Measurements from ENCODE around the gene CUBN. TPM values are rescaled to one million over a fixed set of nuclear protein-coding genes. Genes with fewer than 3 reads are reported as not detected.

The CUBN gene
- total and polyA plus RNA-seq, 2 of the 13 experiments (the other 11 are each of a cell fraction or from before 2014, with no cell fraction given): 0.27 to 0.32 TPM

- no peak for TF ChIP-seq FOSL2 (CRISPR knock-in tag; IDR thresholded peaks at IDR 0.05)
- no peak for TF ChIP-seq CREM (IDR thresholded peaks at IDR 0.05)
- TF ChIP-seq CREM (CRISPR knock-in tag; IDR thresholded peaks at IDR 0.05): no peak
- no peak for TF ChIP-seq ZNF839 (CRISPR knock-in tag; IDR thresholded peaks at IDR 0.05; ENCODE audit: borderline replicate concordance)
- TF ChIP-seq ZNF335 (CRISPR knock-in tag; IDR thresholded peaks at IDR 0.05): no peak
Measured at GRCh38 chr10:17151716-17152115, 22.1 kb upstream of the CUBN start (continued).

- intact Hi-C loops (cut with micrococcal nuclease; ENCODE audit: unreplicated experiment) (no loop called here), in situ Hi-C loops (cut with HindIII; ENCODE audit: extremely low pct_ligation_motif_present, low pct_unique_long_range_greater_than_20kb) (no loop called here)
- Histone ChIP-seq H3K4me3 (replicated peaks in 1 of 3; ENCODE audit: insufficient read depth in 1 of 3, low read depth in 2 of 3, low read length in 3 of 3) (no peak overlapping the region), H3K27ac (ENCODE audit: extremely low read length, insufficient read depth, low read length) (no peak overlapping the region), H3K36me3 (replicated peaks in 1 of 2; ENCODE audit: control insufficient read depth in 1 of 2, insufficient read depth in 2 of 2, low read length in 2 of 2) (no peaks in the 10 kb centered on the region), H2AFZ (ENCODE audit: low read length) (no peak overlapping the region), H3K27me3 (ENCODE audit: control insufficient read depth in 1 of 2, insufficient read depth in 2 of 2, low read length in 2 of 2) (no peaks in the 10 kb centered on the region), H3K9ac (ENCODE audit: insufficient read depth, low read depth, low read length) (no peak overlapping the region), H3K4me1 (ENCODE audit: insufficient read depth, low read length) (peaks cover 24% of the 10 kb centered on the region), H4K20me1 (ENCODE audit: insufficient read depth, low read length) (no peaks in the 10 kb centered on the region), H3K9me3 (ENCODE audit: low read length) (no peaks in the 10 kb centered on the region), H3K4me2 (ENCODE audit: low read depth, low read length) (no peak overlapping the region; the same call in 1 of the 2 replicates), H3K79me2 (ENCODE audit: insufficient read depth, low read length) (no peaks in the 10 kb centered on the region)
- no peak for TF ChIP-seq ZNF777 (CRISPR knock-in tag; IDR thresholded peaks at IDR 0.05)
- peak; percentile 52; the same call in 1 of the 2 replicates for TF ChIP-seq TFE3 (CRISPR knock-in tag; IDR thresholded peaks at IDR 0.05)
- TF ChIP-seq PHB2 (IDR thresholded peaks at IDR 0.05; ENCODE audit: partially characterized antibody): no peak
- peak; percentile 54; the same call in 1 of the 2 replicates for TF ChIP-seq ZNF281 (CRISPR knock-in tag; IDR thresholded peaks at IDR 0.05; ENCODE audit: borderline replicate concordance)
- 0 out of 2 replicates have a peak, but pooled peaks have one; percentile 11 for TF ChIP-seq HNF4A (CRISPR knock-in tag; IDR thresholded peaks at IDR 0.05)
- no peak for TF ChIP-seq KDM2A (CRISPR knock-in tag; IDR thresholded peaks at IDR 0.05; ENCODE audit: borderline replicate concordance, low read depth)
- FAIRE-seq: no peak
- 70% methylated on average over 5 of the region's 5 CpGs for WGBS (ENCODE audit: low lambda C conversion rate)
- POLR2A ChIA-PET: no interaction called here
- no TSS peak for BruUV-seq (replicated peaks)
- DNase-seq (ENCODE audit: low spot score): peak; percentile 38
- no peak for ATAC-seq
- CTCF ChIA-PET (ENCODE audit: low intra/inter-chr PET ratio, low total read pairs): no interaction called here
Measured at GRCh38 chr10:17147884-17148489, 18.4 kb upstream of the CUBN start.
